Ascending aorta (tissue), 2 donors: ENCODE results near the gene MUC5B. TPM values are rescaled to one million over a fixed set of nuclear protein-coding genes. Genes with fewer than 3 reads are reported as not detected.

Source experiments
- DNase-seq, 2 donors: peaks; one replicate each; pipeline ENCODE4 v3.0.0-alpha.2; 2019; ENCODE audit warnings: low spot score in 2 of 2
- H3K27ac ChIP-seq, 2 donors: fragments of 200-600 bp; sonication (generic); one replicate each; pipeline ENCODE4 v1.5.1; 2016 to 2017; ENCODE audit warnings: mild to moderate bottlenecking in 1 of 2
- H3K27me3 ChIP-seq: fragments of 200-600 bp; sonication (generic); one replicate; pipeline ENCODE4 v1.5.1; 2017
- H3K36me3 ChIP-seq, 2 donors: fragments of 200-600 bp; sonication (generic); one replicate each; pipeline ENCODE4 v1.5.1; 2016
- H3K4me1 ChIP-seq, 2 donors: fragments of 200-600 bp; sonication (generic); one replicate each; pipeline ENCODE4 v1.5.1; 2016 to 2017; ENCODE audit warnings: mild to moderate bottlenecking in 1 of 2
- H3K4me3 ChIP-seq, 2 donors: fragments of 200-600 bp; sonication (generic); one replicate each; pipeline ENCODE4 v1.5.1; 2016 to 2017; ENCODE audit warnings: mild to moderate bottlenecking in 1 of 2
- H3K9me3 ChIP-seq, 2 donors: fragments of 200-600 bp; sonication (generic); one replicate each; pipeline ENCODE4 v1.5.1; 2016
- CTCF ChIP-seq, 3 experiments: fragments of 200-600 bp in 2 of 3; fragments of 450-650 bp in 1 of 3; sonication (generic) in 2 of 3; IDR thresholded peaks; one replicate each; pipeline ENCODE4 v1.5.1; 2016 to 2019; ENCODE audit warnings: antibody characterized with exemption in 3 of 3, mild to moderate bottlenecking in 1 of 3, moderate library complexity in 1 of 3
- intact Hi-C: fragments of 100-400 bp; cut with DNase I; formaldehyde crosslinking; loops from one replicate; pipeline ENCODE4 v1.15.1; 2023
- total RNA-seq: library from RNA; depleted of rRNA; stranded (reverse); fragments of >200 nt; gene quantifications from one replicate; pipeline ENCODE4 v1.1.0, GENCODE V29; 2016

MUC5B gene
- total RNA-seq, 1 donor from 2014 or later, result under 0.01 TPM

GRCh38 chr11:1269957-1270356 lies 47.1 kb downstream of the MUC5B start:
- Histone ChIP-seq H3K4me1 (no peaks in the 10 kb centered on the region), H3K27ac (no peak overlapping the region), H3K9me3 (no peaks in the 10 kb centered on the region), H3K4me3 (no peak overlapping the region), H3K27me3 (no peaks in the 10 kb centered on the region), H3K36me3 (peaks cover 2 to 21% of the 10 kb centered on the region in 2 donors)
- TF ChIP-seq CTCF (IDR thresholded peaks at IDR 0.05), result no peak
- no peak for DNase-seq
- intact Hi-C loops, result no loop called here

DNA sequence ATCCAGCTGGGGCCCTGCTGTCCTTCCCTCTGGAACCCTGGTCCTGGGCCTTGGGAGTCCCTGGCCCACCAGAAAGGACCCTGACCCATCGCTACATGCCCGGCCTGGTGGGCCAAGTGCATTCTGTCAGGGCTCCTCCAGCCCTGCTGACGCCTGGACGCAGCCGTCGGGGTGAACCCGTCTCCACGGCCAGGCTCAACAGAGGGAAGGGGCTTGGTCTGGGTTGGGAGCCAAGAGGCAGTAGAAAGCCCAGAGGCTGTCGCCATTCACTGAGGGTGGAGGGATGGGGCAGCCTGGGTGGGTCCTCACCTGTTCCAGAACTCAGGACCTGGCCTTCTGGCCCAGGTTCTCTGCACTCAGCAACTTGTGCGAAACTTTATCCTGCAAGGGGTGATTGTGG lies 47.6 kb downstream of the MUC5B start:
- Histone ChIP-seq H3K4me1 (no peaks in the 10 kb centered on the region), H3K27ac (no peak overlapping the region), H3K4me3 (no peak overlapping the region), H3K36me3 (peaks cover 5 to 26% of the 10 kb centered on the region in 2 donors), H3K27me3 (no peaks in the 10 kb centered on the region), H3K9me3 (no peaks in the 10 kb centered on the region)
- DNase-seq, result no peak
- intact Hi-C loops, result no loop called here
- TF ChIP-seq CTCF (IDR thresholded peaks at IDR 0.05), result no peak

DNA sequence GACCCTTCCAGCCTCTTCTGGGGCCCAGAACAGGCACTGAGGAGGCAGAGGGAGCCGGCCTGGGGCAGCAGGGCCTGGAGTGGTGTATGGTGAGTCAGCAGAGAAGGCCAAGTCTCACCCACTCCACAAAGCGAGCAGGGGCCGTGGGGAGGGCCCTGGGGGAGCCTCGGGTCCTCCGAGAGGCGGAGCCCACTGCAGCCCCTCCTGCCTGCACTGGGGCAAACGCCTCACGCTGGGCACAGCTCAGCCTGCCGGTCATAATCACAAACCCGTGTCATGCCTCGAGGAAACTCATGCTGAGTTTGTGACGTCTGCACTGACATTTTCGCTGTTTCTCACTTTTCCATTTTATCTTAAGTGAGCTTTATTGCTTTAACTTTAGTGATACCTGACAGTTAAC lies 48.1 kb downstream of the MUC5B start:
- Histone ChIP-seq H3K4me1 (peaks cover 0 to 3% of the 10 kb centered on the region in 2 donors), H3K27ac (no peak overlapping the region), H3K4me3 (no peak overlapping the region), H3K9me3 (no peaks in the 10 kb centered on the region), H3K27me3 (no peaks in the 10 kb centered on the region), H3K36me3 (peaks cover 5 to 29% of the 10 kb centered on the region in 2 donors)
- intact Hi-C loops, result no loop called here
- no peak for TF ChIP-seq CTCF (IDR thresholded peaks at IDR 0.05)
- DNase-seq, result no peak

DNA sequence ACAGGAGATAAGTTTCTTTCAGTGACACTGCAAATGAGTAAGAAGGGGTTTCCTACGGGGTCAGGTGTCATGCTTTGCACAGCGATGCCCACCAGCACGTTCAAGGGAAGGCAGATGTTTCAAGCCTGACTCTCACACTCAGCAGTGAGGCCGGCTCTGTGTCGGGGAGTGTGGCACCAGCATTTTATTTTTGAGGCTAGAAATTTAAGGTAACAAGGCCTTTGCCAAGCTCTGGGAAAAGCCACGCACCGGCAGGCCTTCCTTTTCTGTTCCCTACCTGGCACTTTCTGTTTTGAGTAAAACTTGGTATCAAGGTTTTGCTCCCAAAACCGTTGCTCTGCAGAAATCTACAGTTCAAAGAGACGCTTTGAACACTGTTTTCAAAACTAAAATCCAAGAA lies 48.5 kb downstream of the MUC5B start:
- intact Hi-C loops, result no loop called here
- no peak for DNase-seq
- no peaks in the 10 kb centered on the region for H3K9me3 ChIP-seq
- H3K27me3 ChIP-seq, result no peaks in the 10 kb centered on the region
- no peak overlapping the region for H3K4me3 ChIP-seq
- TF ChIP-seq CTCF (IDR thresholded peaks at IDR 0.05), result no peak
- peaks cover 0 to 6% of the 10 kb centered on the region in 2 donors for H3K4me1 ChIP-seq
- no peak overlapping the region for H3K27ac ChIP-seq
- peaks cover 5 to 32% of the 10 kb centered on the region in 2 donors for H3K36me3 ChIP-seq

DNA sequence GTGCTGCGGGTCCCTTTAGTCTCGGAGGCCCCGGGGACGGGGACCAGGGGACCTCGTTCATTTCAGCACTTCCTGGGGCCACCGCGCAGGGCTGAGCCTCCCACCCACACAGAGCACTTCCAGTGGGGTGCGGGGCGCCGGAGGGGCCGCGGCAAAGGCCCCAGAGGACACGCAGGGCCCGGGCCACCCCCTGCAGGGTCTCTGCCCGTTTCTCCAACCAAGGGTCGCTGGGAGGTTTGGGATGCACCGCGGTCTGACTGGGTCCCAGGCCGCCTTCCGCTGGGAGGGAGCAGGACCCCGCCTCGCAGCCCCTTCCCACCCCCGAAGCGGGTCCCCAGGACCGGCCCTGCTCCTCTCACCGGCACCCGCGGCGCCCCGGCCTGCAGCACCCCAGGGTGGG lies 49.1 kb downstream of the MUC5B start:
- peaks cover 9 to 36% of the 10 kb centered on the region in 2 donors for H3K36me3 ChIP-seq
- H3K27ac ChIP-seq, result no peak overlapping the region
- intact Hi-C loops, result no loop called here
- no peaks in the 10 kb centered on the region for H3K27me3 ChIP-seq
- H3K9me3 ChIP-seq, result no peaks in the 10 kb centered on the region
- DNase-seq, result no peak
- H3K4me1 ChIP-seq, result peaks cover 3 to 10% of the 10 kb centered on the region in 2 donors
- no peak overlapping the region for H3K4me3 ChIP-seq
- no peak for TF ChIP-seq CTCF (IDR thresholded peaks at IDR 0.05)

DNA sequence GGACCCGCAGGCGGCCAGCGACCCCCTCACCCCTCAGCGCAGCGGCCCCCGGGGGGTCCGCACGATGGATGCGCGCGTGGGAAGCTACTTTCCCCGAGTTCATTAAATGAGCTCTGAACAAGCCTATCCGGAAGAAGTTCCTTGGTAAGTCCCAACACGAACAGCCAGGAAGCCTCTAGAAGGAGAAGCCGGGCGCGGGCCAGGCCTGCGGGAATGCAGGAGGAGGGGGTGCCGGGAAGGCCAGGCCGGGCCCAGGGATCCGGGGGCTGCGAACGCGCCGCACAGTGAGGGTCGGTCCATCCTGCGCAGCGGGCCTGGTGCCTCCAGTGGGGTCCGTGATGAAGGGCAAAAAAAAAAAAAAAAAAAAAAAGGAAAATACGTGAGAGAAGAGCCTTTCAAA lies 49.7 kb downstream of the MUC5B start:
- Histone ChIP-seq H3K27me3 (no peaks in the 10 kb centered on the region), H3K27ac (no peak overlapping the region), H3K4me3 (no peak overlapping the region), H3K9me3 (no peaks in the 10 kb centered on the region), H3K36me3 (peaks cover 13 to 39% of the 10 kb centered on the region in 2 donors), H3K4me1 (peaks cover 5 to 12% of the 10 kb centered on the region in 2 donors)
- DNase-seq, result no peak
- intact Hi-C loops, result no loop called here
- TF ChIP-seq CTCF (IDR thresholded peaks at IDR 0.05), result no peak
